Stimulated activated CD4-positive, alpha-beta T cell treated with anti-CD3 and anti-CD28 coated beads, Interleukin-12 subunit alpha, Interleukin-12 subunit beta, amount 100 ng/mL, for 48 hours (primary cell): ENCODE results near the gene ABCC3.

ENCODE experiments used
- DNase-seq, 3 donors: peaks; one replicate each; pipeline ENCODE4 v3.0.0-alpha.2; 2020; ENCODE audit warnings: low read depth in 2 of 3, low spot score in 1 of 3

ABCC3 gene

GRCh38 chr17:50626037-50626574 lies 8.6 kb upstream of the ABCC3 start:
- peak; percentile 50 to 59 (median 58) for DNase-seq

- DNase-seq, result no peak
Measured at GRCh38 chr17:50627036-50627781, 7.5 kb upstream of the ABCC3 start.

- DNase-seq, result no peak
Measured at GRCh38 chr17:50627782-50628601, 6.7 kb upstream of the ABCC3 start.

- no peak for DNase-seq
Measured at GRCh38 chr17:50629902-50630301, 4.8 kb upstream of the ABCC3 start.

GRCh38 chr17:50630524-50631194 lies 4.0 kb upstream of the ABCC3 start:
- DNase-seq, result peak; percentile 34 to 42 (median 41)

- no peak for DNase-seq
Measured at GRCh38 chr17:50631195-50631907, 3.3 kb upstream of the ABCC3 start.

GRCh38 chr17:50631908-50632571 lies 2.6 kb upstream of the ABCC3 start:
- DNase-seq, result no peak

- no peak for DNase-seq
Measured at GRCh38 chr17:50632637-50633036, 2.0 kb upstream of the ABCC3 start.

- DNase-seq, result no peak
Measured at GRCh38 chr17:50633683-50634082, 998 bp upstream of the ABCC3 start.

GRCh38 chr17:50634915-50635731 lies 442 bp downstream of the ABCC3 start:
- no peak for DNase-seq

- no peak for DNase-seq
Measured at GRCh38 chr17:50635732-50635981, 976 bp downstream of the ABCC3 start.

- no peak for DNase-seq
Measured at GRCh38 chr17:50635982-50636803, 1.5 kb downstream of the ABCC3 start.

- no peak for DNase-seq
Measured at GRCh38 chr17:50636804-50637195, 2.1 kb downstream of the ABCC3 start.

GRCh38 chr17:50637829-50638605 lies 3.3 kb downstream of the ABCC3 start:
- DNase-seq, result no peak

- DNase-seq, result no peak
Measured at GRCh38 chr17:50638606-50638965, 3.9 kb downstream of the ABCC3 start.

GRCh38 chr17:50638966-50639713 lies 4.5 kb downstream of the ABCC3 start:
- no peak for DNase-seq

GRCh38 chr17:50640686-50641351 lies 6.1 kb downstream of the ABCC3 start:
- no peak for DNase-seq
